Lower leg skin (tissue), 4 donors: ENCODE data around the gene TRIM28. TPM values are rescaled to one million over a fixed set of nuclear protein-coding genes. Genes with fewer than 3 reads are reported as not detected.

Experiments
- DNase-seq, 2 donors: peaks; one replicate each; pipeline ENCODE4 v3.0.0-alpha.2; 2019; ENCODE audit warnings: low spot score in 2 of 2
- H3K4me3 ChIP-seq: fragments of 200-600 bp; sonication (generic); 2 replicates; pipeline ENCODE4 v1.5.1; 2017; ENCODE audit warnings: mild to moderate bottlenecking, low read depth; ENCODE audit not compliant: poor library complexity, severe bottlenecking
- CTCF ChIP-seq, 3 donors: fragments of 450-650 bp; IDR thresholded peaks; one replicate each; pipeline ENCODE4 v1.5.1; 2016; ENCODE audit warnings: antibody characterized with exemption in 3 of 3, mild to moderate bottlenecking in 3 of 3, moderate library complexity in 2 of 3
- POLR2A ChIP-seq, 2 donors: fragments of 450-650 bp; IDR thresholded peaks; one replicate each; pipeline ENCODE4 v1.6.1; 2016 to 2017; ENCODE audit warnings: antibody characterized with exemption in 2 of 2, mild to moderate bottlenecking in 1 of 2, moderate library complexity in 1 of 2
- WGBS, 2 donors: methylation state at CpG; one replicate each; pipeline ENCODE4 v1.1.5; 2018; 5-methylcytosine and 5-hydroxymethylcytosine counted together
- intact Hi-C: fragments of 100-400 bp; cut with DNase I; formaldehyde crosslinking; loops from one replicate; pipeline ENCODE4 v1.15.0; 2023; ENCODE audit warnings: low total_unique reads
- total RNA-seq, 4 donors: library from RNA; depleted of rRNA; stranded (reverse); fragments of >200 nt; gene quantifications; one replicate each; pipeline ENCODE4 v1.1.0, GENCODE V29; 2016

TRIM28 gene
- total RNA-seq, 4 donors from 2014 or later: 225 to 412 (median 265) TPM

- intact Hi-C loops: no loop called here
- peak overlapping the region; percentile 75 for H3K4me3 ChIP-seq
- no peak for TF ChIP-seq CTCF (IDR thresholded peaks at IDR 0.05)
- no peak for TF ChIP-seq POLR2A (IDR thresholded peaks at IDR 0.05)
- 0 to 1% methylated on average over 7 to 75 of the region's 92 CpGs for WGBS, 2 donors
- DNase-seq: no peak
Measured at GRCh38 chr19:58544591-58545285, 874 bp downstream of the TRIM28 start.

- TF ChIP-seq POLR2A (IDR thresholded peaks at IDR 0.05) (no peak), CTCF (IDR thresholded peaks at IDR 0.05) (no peak)
- peak overlapping the region; percentile 75 for H3K4me3 ChIP-seq
- WGBS, 2 donors: 5 to 10% methylated on average over 19 to 21 of the region's 21 CpGs
- intact Hi-C loops: no loop called here
- DNase-seq: no peak
Measured at GRCh38 chr19:58545286-58546018, 1.6 kb downstream of the TRIM28 start.

GRCh38 chr19:58546019-58546530 lies 2.2 kb downstream of the TRIM28 start:
- intact Hi-C loops: no loop called here
- H3K4me3 ChIP-seq: peak overlapping the region; percentile 75
- DNase-seq: no peak
- TF ChIP-seq POLR2A (IDR thresholded peaks at IDR 0.05) (no peak), CTCF (IDR thresholded peaks at IDR 0.05) (no peak)
- 5 to 11% methylated on average over 1 of the region's 1 CpG for WGBS, 2 donors

- 89 to 91% methylated on average over 18 of the region's 18 CpGs for WGBS, 2 donors
- TF ChIP-seq POLR2A (IDR thresholded peaks at IDR 0.05) (no peak), CTCF (IDR thresholded peaks at IDR 0.05) (no peak)
- intact Hi-C loops: no loop called here
- no peak overlapping the region for H3K4me3 ChIP-seq
- no peak for DNase-seq
Measured at GRCh38 chr19:58547323-58548312, 3.8 kb downstream of the TRIM28 start.

- no peak overlapping the region for H3K4me3 ChIP-seq
- TF ChIP-seq POLR2A (IDR thresholded peaks at IDR 0.05): no peak
- no peak for TF ChIP-seq CTCF (IDR thresholded peaks at IDR 0.05)
- WGBS, 2 donors: 89% methylated on average over 19 of the region's 20 CpGs
- intact Hi-C loops: no loop called here
- no peak for DNase-seq
Measured at GRCh38 chr19:58548859-58549663, 5.2 kb downstream of the TRIM28 start.
